Natural killer cell treated with Interleukin-12 subunit alpha and Interleukin-12 subunit beta and Interleukin-15 and Interleukin-18, amount 100 ng/mL, for 72 hours (primary cell): ENCODE results near the gene MACROD1. TPM values are rescaled to one million over a fixed set of nuclear protein-coding genes. Genes with fewer than 3 reads are reported as not detected.

Source experiments
- ATAC-seq, 2 donors: fragments of 150-1000 bp; cut with Tn5 transposase in 1 of 2; sonication (Bioruptor Pico), chemical (Tn5 transposase) in 1 of 2; 2 replicates each; pipeline ENCODE4 v1.10.0; 2021
- DNase-seq: peaks from one replicate; pipeline ENCODE4 v3.0.0; 2022; ENCODE audit warnings: low spot score
- H3K27ac Mint-ChIP-seq, 2 donors: 1 replicate in 1 of 2; 2 replicates in 1 of 2; pipeline ENCODE4 v1.8.0; 2022; ENCODE audit warnings: mixed read lengths in 2 of 2, mild to moderate bottlenecking in 1 of 2, moderate library complexity in 1 of 2
- H3K27me3 Mint-ChIP-seq, 2 donors: 1 replicate in 1 of 2; 2 replicates in 1 of 2; pipeline ENCODE4 v1.8.0; 2022; ENCODE audit warnings: mixed read lengths in 2 of 2
- H3K36me3 Mint-ChIP-seq: one replicate; pipeline ENCODE4 v1.8.0; 2022; ENCODE audit warnings: mixed read lengths
- H3K4me1 Mint-ChIP-seq, 2 donors: 1 replicate in 1 of 2; 2 replicates in 1 of 2; pipeline ENCODE4 v1.8.0; 2022; ENCODE audit warnings: low read depth in 2 of 2, mixed read lengths in 2 of 2, mild to moderate bottlenecking in 1 of 2
- H3K4me3 Mint-ChIP-seq: one replicate; pipeline ENCODE4 v1.8.0; 2022; ENCODE audit warnings: mixed read lengths
- H3K9me3 Mint-ChIP-seq: 2 replicates; pipeline ENCODE4 v1.8.0; 2022; ENCODE audit warnings: mixed read lengths
- total RNA-seq, 2 donors: library from RNA; stranded (reverse); gene quantifications; one replicate each; pipeline ENCODE4 v1.2.3, GENCODE V29; 2022

MACROD1 gene
- total RNA-seq, 2 donors from 2014 or later = 3.0 to 12.7 TPM

DNA sequence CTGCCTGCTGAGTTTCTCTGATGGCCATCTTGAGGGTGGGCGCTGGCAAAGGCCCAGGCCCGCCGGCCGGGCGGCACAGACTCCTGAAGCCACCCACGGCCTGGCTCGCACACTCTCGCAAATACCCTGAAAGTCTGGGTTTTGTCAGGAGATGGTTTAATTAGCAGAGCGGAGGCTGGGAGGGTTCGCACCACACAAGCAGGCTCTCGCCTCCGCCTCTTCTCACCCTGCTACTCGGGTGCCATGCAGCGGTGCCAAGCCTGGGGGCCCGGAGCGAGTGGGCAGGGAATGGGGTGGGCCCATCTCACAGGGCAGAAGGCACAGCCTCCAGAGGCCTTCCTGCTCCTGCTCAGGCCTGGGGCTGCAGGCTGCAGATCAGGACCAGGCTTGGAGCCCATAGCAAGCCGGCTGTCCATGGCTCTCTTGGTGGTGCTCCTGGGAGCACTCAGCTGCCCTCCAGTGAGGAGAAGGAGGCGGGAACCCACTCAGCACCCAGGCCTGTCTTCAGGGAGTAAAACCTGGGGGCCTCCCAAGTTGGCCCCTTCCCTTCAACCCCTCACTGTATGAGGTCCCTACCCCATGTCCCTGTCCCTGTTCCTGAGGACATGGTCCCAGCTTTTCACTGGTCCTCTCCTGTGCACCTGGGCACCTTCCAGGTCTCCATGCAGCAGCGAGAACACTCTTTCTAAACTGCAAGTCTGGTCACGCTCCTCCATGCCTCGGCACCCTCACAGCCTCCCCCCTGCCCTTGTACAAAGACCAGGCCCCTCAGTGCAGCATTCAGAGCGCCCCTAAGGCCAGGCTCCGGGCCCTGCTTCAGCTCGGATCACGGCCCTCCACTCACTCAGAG lies 68.2 kb downstream of the MACROD1 start:
- no peaks in the 10 kb centered on the region for H3K36me3 Mint-ChIP-seq
- H3K27me3 Mint-ChIP-seq = no peaks in the 10 kb centered on the region
- H3K9me3 Mint-ChIP-seq = no peaks in the 10 kb centered on the region
- ATAC-seq (no peak), DNase-seq (no peak)
- no peaks in the 10 kb centered on the region for H3K4me1 Mint-ChIP-seq
- no peak overlapping the region for H3K4me3 Mint-ChIP-seq
- no peak overlapping the region for H3K27ac Mint-ChIP-seq

DNA sequence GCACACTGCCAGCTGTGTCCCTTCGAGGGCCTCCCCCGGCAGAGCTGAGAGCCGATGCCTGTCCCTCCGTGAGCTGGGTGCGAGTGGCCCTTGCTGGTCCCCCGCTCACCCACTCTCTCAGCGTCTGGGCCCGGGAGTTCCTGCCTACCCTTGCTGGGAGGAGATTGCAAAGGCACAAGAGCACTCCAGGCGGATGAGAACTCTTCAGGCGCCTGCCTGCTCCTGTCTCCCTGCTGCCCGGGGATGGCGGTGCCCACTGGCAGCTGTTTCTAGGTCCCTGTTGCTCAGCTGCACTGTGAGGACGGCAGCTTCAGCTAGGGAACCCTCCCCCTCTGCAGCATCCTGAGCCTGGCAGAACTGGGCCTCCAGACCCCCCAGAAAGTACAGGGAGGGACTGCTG lies 69.1 kb downstream of the MACROD1 start:
- Mint-ChIP-seq H3K4me3 (no peak overlapping the region), H3K27ac (no peak overlapping the region), H3K27me3 (no peaks in the 10 kb centered on the region), H3K4me1 (peaks cover 0 to 3% of the 10 kb centered on the region in 2 donors), H3K36me3 (no peaks in the 10 kb centered on the region), H3K9me3 (no peaks in the 10 kb centered on the region)
- no peak for DNase-seq
- ATAC-seq = no peak

DNA sequence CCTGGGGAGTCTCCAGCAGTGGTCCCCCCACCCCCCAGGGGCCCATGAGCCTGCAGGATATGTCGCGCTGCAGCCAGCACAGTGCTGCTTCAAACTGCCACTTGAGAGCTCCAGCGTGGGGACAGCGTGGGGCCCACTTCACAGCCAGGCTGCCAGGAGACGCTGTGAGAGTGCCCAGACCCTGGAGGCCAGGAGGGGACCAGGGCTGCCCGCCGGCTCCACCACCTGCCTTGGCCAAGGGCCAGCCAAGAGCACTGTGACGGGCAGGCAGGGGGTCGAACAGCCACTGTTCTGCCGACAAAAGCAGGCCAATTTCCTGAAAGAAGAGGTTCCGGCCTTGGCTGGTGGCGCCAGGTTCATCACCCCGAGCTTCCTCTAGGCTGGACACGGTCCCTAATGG lies 70.0 kb downstream of the MACROD1 start:
- no peaks in the 10 kb centered on the region for H3K36me3 Mint-ChIP-seq
- H3K4me3 Mint-ChIP-seq = no peak overlapping the region
- peaks cover 0 to 3% of the 10 kb centered on the region in 2 donors for H3K4me1 Mint-ChIP-seq
- H3K9me3 Mint-ChIP-seq = no peaks in the 10 kb centered on the region
- no peak for DNase-seq
- H3K27ac Mint-ChIP-seq = no peak overlapping the region
- no peak for ATAC-seq
- no peaks in the 10 kb centered on the region for H3K27me3 Mint-ChIP-seq

DNA sequence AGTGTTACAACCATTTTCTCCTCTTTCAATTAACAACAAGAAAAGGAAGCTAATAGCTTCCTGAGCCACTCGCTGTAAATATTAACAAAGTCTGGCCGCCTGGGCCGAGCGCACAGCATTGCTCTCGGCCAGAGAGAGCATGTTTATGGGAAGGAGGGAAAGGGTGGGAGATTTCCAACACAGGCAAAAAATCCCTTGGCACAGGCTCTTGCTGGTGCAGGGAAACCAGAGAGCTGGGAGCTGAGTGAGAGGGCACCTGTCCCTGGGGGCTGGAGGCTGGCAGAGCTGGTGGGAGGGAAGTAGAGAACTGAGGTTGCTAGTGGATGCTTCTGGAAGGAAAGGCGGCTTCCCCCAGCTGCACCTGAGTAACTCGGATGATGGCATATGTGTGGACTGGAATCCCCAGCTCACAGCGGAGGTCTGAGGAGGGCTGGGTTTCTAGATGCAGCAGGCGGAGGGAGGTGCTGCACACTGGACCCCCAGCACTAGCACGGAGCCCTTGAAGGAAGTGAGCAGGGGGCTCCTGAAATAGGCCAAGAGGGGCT lies 70.6 kb downstream of the MACROD1 start:
- H3K4me3 Mint-ChIP-seq = no peak overlapping the region
- H3K27me3 Mint-ChIP-seq = no peaks in the 10 kb centered on the region
- H3K4me1 Mint-ChIP-seq = peaks cover 0 to 3% of the 10 kb centered on the region in 2 donors
- ATAC-seq (no peak), DNase-seq (no peak)
- no peaks in the 10 kb centered on the region for H3K9me3 Mint-ChIP-seq
- no peaks in the 10 kb centered on the region for H3K36me3 Mint-ChIP-seq
- H3K27ac Mint-ChIP-seq = no peak overlapping the region

- H3K36me3 Mint-ChIP-seq = no peaks in the 10 kb centered on the region
- ATAC-seq (no peak), DNase-seq (no peak)
- peaks cover 0 to 3% of the 10 kb centered on the region in 2 donors for H3K4me1 Mint-ChIP-seq
- no peaks in the 10 kb centered on the region for H3K9me3 Mint-ChIP-seq
- no peak overlapping the region for H3K4me3 Mint-ChIP-seq
- H3K27me3 Mint-ChIP-seq = no peaks in the 10 kb centered on the region
- H3K27ac Mint-ChIP-seq = no peak overlapping the region
These were observed 71.3 kb downstream of the MACROD1 start for GRCh38 chr11:64094463-64095260.

DNA sequence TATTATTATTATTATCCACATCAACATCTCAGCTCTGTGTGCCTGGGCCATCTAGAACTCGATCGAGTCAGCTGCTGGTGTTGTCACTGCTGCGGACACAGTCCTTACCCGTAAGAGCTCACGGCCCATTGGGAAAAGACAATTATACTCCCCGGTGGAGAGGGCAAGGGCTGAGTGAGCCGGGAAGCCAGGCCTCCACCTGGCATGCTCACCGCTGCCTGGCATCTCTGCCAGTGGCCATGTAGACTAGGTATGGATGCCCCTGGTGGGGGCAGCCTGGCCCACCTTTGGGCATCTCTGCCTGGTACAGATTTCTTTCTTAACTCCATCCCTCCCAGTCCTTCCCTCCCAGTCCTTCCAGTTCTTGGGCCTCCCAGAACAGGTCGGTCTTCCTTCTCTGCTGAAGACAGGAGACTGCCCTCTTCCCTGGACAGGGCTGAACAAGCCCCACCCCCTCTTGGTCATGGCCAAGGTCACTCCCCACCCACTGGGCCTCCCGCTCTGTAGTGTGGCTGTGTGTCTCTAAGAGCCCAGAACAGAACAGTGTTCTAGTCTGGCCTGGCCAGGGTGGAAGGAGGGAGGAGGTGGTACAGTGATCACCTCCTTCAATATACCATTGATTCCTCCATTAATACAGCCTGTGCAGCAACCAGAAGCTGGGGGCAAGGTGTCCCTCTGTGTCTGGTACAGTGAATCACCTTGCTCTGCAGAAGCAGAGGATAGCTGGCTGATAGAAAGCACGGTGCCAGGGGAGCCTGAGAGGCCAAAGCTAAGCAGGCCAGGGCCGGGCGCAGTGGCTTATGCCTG lies 72.5 kb downstream of the MACROD1 start:
- H3K4me1 Mint-ChIP-seq = peaks cover 0 to 3% of the 10 kb centered on the region in 2 donors

GRCh38 chr11:64092761-64093136 lies 73.2 kb downstream of the MACROD1 start:
- ATAC-seq (no peak), DNase-seq (no peak)
- H3K9me3 Mint-ChIP-seq = no peaks in the 10 kb centered on the region
- H3K4me1 Mint-ChIP-seq = peaks cover 0 to 3% of the 10 kb centered on the region in 2 donors
- H3K4me3 Mint-ChIP-seq = no peak overlapping the region
- no peaks in the 10 kb centered on the region for H3K36me3 Mint-ChIP-seq
- H3K27me3 Mint-ChIP-seq = no peaks in the 10 kb centered on the region
- no peak overlapping the region for H3K27ac Mint-ChIP-seq

More for the DNA sequence above, 72.5 kb downstream of the MACROD1 start:
- no peaks in the 10 kb centered on the region for H3K9me3 Mint-ChIP-seq
- no peak for DNase-seq
- H3K27me3 Mint-ChIP-seq = no peaks in the 10 kb centered on the region
- no peak for ATAC-seq
- H3K27ac Mint-ChIP-seq = no peak overlapping the region
- no peak overlapping the region for H3K4me3 Mint-ChIP-seq
- no peaks in the 10 kb centered on the region for H3K36me3 Mint-ChIP-seq

DNA sequence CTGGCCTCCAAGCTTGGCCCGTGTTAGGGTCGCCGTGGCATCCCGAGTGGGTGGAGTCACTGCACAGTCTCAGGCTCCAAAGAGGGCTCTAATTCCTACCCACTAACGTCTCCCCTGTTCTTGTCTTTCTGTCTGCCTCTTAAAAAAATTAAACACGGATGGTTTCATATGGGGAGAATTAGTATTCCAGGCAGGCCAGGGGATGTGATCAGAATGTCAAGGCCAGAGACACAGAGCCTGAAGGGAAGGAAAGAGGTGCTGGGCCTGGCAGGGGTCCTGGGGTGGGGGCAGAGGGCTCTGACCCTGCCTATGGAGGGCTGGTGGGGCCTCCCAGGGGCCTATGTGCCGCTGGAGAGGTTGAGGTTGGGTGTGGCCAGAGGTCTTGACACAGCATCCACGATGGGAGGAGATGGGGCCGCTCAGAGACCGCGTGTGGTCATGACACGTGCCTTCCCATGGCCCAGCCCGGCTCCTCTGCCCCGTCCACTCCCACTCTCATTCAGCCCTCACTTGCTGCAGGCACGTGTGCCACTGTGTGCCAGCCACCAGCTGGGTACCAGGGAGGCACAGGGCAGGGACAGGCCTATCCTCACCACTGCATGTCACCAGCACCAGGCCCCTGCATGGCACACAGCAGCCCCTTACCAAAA lies 73.7 kb downstream of the MACROD1 start:
- H3K4me3 Mint-ChIP-seq = no peak overlapping the region
- ATAC-seq (no peak), DNase-seq (no peak)
- H3K9me3 Mint-ChIP-seq = no peaks in the 10 kb centered on the region
- H3K36me3 Mint-ChIP-seq = no peaks in the 10 kb centered on the region
- H3K4me1 Mint-ChIP-seq = peaks cover 0 to 3% of the 10 kb centered on the region in 2 donors
- H3K27me3 Mint-ChIP-seq = no peaks in the 10 kb centered on the region
- no peak overlapping the region for H3K27ac Mint-ChIP-seq

GRCh38 chr11:64090806-64091516 lies 75.0 kb downstream of the MACROD1 start:
- ATAC-seq (no peak), DNase-seq (no peak)
- Mint-ChIP-seq H3K27me3 (no peaks in the 10 kb centered on the region), H3K9me3 (no peaks in the 10 kb centered on the region), H3K4me3 (no peak overlapping the region), H3K27ac (no peak overlapping the region), H3K4me1 (peaks cover 0 to 3% of the 10 kb centered on the region in 2 donors), H3K36me3 (no peaks in the 10 kb centered on the region)

GRCh38 chr11:64089915-64090805 lies 75.8 kb downstream of the MACROD1 start:
- no peaks in the 10 kb centered on the region for H3K9me3 Mint-ChIP-seq
- peaks cover 0 to 3% of the 10 kb centered on the region in 2 donors for H3K4me1 Mint-ChIP-seq
- no peak overlapping the region for H3K4me3 Mint-ChIP-seq
- DNase-seq (no peak), ATAC-seq (no peak)
- no peaks in the 10 kb centered on the region for H3K36me3 Mint-ChIP-seq
- H3K27me3 Mint-ChIP-seq = no peaks in the 10 kb centered on the region
- H3K27ac Mint-ChIP-seq = no peak overlapping the region

DNA sequence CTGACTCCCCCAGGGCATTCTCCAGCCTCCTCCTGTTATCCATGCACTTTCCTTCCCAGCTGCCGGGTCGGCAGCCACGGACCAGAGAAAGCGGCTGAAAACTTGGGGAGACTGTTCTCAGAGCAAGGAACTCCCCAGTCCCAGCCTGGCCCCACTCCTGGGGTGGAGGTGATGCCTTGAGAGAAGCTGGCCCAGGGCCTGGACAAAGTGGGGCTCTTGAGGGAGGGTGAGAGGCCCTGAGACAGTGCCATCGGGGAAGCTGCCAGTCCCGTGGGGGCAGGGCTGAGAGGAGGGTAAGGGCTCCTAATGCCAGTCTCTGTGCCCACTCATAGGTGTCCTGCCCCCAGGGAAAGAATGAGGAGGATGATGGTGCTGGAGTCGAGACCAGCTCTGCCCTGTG lies 76.4 kb downstream of the MACROD1 start:
- peaks cover 0 to 3% of the 10 kb centered on the region in 2 donors for H3K4me1 Mint-ChIP-seq
- no peak overlapping the region for H3K4me3 Mint-ChIP-seq
- H3K36me3 Mint-ChIP-seq = no peaks in the 10 kb centered on the region
- no peak overlapping the region for H3K27ac Mint-ChIP-seq
- DNase-seq (no peak), ATAC-seq (no peak)
- no peaks in the 10 kb centered on the region for H3K9me3 Mint-ChIP-seq
- no peaks in the 10 kb centered on the region for H3K27me3 Mint-ChIP-seq

DNA sequence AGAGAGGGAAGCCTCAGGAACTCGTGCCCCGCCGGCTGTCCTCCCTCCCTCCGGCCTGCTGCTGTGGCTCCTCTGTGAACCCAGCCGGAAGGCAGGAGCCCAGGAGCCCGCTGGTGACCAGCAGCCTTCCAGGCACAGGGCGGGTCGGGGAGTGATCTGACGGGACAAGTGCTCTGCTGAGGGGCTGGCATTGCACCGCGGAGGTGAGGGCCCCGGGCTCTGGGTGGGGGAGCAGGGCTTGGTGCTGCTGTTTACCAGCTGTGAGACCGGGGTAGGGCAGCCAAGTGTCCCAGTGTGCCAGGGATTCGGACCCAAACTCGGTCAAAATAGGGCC lies 76.9 kb downstream of the MACROD1 start:
- Mint-ChIP-seq H3K36me3 (no peaks in the 10 kb centered on the region), H3K27me3 (no peaks in the 10 kb centered on the region), H3K27ac (no peak overlapping the region), H3K9me3 (no peaks in the 10 kb centered on the region), H3K4me1 (peaks cover 0 to 3% of the 10 kb centered on the region in 2 donors), H3K4me3 (no peak overlapping the region)
- DNase-seq = no peak
- no peak for ATAC-seq
